GM12874 (cell line): ENCODE measurements around the gene PPP1R16B.

Experiments
- CTCF ChIP-seq: IDR thresholded peaks from 2 replicates; pipeline ENCODE4 v1.5.1; 2011; ENCODE audit warnings: low read depth, mild to moderate bottlenecking, control low read depth, low read length, moderate library complexity; ENCODE audit not compliant: insufficient read depth

PPP1R16B gene

GRCh38 chr20:38915355-38915754 is 109.9 kb downstream of the PPP1R16B start:
- TF ChIP-seq CTCF: no peak

- TF ChIP-seq CTCF: no peak
These were observed 112.2 kb downstream of the PPP1R16B start for GRCh38 chr20:38917657-38918056.

- TF ChIP-seq CTCF: no peak
These were observed 112.7 kb downstream of the PPP1R16B start for GRCh38 chr20:38918172-38918571.

GRCh38 chr20:38919683-38920082 is 114.2 kb downstream of the PPP1R16B start:
- no peak for TF ChIP-seq CTCF

GRCh38 chr20:38920411-38920810 is 114.9 kb downstream of the PPP1R16B start:
- no peak for TF ChIP-seq CTCF

GRCh38 chr20:38920851-38921250 is 115.4 kb downstream of the PPP1R16B start:
- no peak for TF ChIP-seq CTCF

GRCh38 chr20:38924718-38925117 is 119.2 kb downstream of the PPP1R16B start:
- no peak for TF ChIP-seq CTCF

GRCh38 chr20:38926142-38926933 is 120.8 kb downstream of the PPP1R16B start, which contains the start of gene FAM83D:
TSS of gene FAM83D (plus strand) at chr20:38926417. CDS start at chr20:38926443, 26 bp downstream.
- no peak for TF ChIP-seq CTCF
